Activated naive CD8-positive, alpha-beta T cell treated with anti-CD3 and anti-CD28 coated beads, Interleukin-2, amount 50 U/mL, for 16 hours (primary cell): ENCODE data around the gene INSYN1.
"Not testable (repeated sequence)": the region's sequence is repeated elsewhere in the genome, so short reads cannot be mapped to it uniquely, and the experiment has no call there.

Source experiments
- DNase-seq: peaks from one replicate; pipeline ENCODE4 v3.0.0-alpha.2; 2020; ENCODE audit warnings: low read depth, low spot score

INSYN1 gene

DNA sequence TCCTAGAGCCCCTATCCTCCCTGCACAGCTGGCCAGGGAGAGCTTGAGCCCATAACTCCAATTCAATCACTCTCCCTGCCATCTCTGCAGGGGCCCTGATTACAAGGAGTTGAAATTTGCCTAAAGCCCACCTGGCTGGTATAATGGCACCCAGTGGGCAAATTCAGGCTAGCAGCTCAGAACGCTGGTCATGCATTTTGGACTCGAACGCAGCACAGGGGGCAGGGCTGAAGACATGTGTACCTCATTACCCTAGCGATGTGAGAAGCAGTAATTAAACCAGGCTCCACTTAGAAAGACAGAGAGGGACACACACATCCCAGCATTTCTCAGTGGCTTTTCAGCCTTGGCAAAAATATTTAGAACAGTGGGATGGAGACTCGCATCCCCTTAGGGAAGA lies 3.2 kb downstream of the INSYN1 start:
- DNase-seq, result no peak

DNA sequence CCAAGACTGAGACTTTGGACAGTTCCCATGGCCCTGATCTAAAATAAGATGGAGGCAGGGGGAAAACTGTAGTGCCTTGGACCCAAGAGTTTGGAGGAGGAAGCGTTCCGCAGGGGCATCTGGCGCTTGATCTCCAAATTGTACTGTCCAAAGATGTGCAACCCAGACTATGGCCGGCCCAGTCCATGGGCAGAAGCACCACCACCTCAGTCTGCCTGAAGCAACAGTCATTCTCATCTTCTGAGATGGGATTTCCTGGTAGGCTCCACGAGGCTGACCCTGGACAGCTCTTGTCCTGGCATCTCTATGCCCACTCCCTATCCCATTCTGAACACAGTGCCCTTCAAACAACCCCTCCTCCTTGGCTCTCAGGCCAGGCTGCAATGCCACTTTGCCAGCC lies 3.6 kb downstream of the INSYN1 start:
- no peak for DNase-seq

DNA sequence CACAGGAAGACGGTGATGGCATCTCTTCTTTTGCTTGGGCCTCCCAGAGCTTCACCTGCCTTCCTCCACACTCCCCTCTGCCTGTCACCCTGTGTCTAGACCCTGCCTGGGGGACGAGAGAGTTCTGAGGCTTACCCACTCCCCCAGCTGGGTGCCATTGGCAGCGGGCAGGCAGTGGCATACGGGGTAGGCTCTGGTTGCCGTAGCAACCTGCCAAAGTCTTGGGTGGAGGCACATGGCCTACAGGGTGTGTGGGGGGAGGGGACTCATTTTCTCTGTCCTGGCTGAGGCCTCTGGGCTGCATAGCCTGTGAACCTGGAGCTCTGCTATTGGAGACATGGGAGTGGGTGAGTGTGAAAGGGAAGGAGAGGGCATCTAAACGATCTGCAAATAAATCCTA lies 4.4 kb downstream of the INSYN1 start:
- DNase-seq, result no peak

DNA sequence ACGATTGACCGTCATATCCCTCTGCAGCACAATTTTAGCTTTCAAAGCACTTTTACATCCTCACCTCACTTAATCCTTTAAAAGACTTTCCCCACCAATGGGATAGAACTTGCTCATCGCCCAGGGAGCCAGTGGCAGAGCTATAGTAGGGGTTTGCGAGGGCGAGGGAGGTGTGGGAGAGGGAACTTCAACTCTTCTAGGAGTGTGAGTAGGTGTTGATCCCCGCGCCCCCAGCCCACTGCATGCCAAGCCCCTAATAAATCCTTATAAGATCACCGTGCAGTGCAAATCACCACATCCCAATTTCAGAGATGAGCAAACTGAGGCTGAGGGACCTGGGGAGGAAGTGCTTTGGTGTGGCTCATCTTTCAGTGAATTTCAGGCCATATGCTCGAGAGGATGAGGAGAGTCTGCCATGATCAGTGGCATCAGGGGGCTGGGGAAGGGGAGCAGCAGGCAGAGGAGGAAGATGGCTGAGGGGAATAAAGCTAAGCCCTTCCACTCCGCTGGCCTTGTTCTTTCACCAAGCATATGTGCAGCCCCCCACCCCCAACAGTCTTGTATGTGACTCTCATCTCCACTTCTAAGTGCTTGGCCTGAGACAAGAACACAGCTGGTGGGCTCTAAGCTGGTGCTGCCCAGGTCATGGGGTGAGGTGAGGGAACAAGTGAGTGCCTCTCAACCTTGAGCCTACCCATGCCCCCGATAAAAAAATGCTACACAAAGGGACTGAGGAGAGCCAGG lies 5.1 kb downstream of the INSYN1 start:
- no peak for DNase-seq

- no peak for DNase-seq
Observed at GRCh38 chr15:73746883-73747282, 6.3 kb downstream of the INSYN1 start.

DNA sequence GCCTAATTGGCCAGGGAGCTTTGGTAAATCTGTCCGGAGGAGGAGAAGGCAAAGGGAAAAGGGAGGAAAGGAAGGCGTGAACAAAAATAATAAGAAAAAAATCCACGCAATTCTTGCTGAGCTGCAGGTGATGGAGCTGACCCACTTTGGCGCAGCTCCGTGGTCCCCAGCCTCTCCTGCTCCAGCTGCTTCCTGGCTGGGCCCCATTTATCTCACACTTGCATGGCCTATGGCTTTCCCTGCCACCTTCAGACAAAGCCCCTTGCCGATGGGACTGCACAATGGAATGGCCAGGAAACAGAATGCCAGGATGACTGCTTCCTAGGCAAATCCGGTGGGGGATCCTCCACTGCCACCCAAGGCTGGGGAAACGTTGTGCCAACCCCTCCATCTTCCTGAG lies 6.9 kb downstream of the INSYN1 start:
- DNase-seq, result no peak

- DNase-seq, result no peak
Observed at GRCh38 chr15:73745073-73745472, 8.1 kb downstream of the INSYN1 start.

GRCh38 chr15:73744293-73744692 lies 8.9 kb downstream of the INSYN1 start:
- no peak for DNase-seq

DNA sequence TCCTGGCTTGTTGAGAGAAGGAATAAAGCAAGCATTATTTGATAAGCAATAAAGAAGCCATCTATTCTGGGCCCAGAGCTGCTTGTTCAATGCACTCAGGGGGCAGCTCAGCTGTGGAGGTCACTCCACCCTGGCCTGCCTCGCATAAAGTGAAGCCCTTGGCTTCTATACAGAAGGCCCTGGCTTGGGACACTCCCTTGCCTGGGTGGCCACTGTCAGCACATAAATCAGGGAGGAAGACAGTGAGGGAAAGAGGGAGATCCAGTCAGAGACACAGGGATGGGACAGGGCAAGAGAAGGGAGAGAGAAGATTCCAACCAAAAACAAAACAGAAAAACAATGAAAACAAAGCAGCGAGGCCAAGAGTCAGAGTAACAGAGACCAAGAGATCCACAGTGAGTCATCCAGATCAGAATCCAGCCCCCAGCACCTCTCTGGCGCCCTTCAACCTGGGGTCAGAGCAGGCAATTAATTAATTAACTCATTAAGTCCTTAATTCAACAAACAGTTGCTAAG lies 11.8 kb downstream of the INSYN1 start:
- no peak for DNase-seq

DNA sequence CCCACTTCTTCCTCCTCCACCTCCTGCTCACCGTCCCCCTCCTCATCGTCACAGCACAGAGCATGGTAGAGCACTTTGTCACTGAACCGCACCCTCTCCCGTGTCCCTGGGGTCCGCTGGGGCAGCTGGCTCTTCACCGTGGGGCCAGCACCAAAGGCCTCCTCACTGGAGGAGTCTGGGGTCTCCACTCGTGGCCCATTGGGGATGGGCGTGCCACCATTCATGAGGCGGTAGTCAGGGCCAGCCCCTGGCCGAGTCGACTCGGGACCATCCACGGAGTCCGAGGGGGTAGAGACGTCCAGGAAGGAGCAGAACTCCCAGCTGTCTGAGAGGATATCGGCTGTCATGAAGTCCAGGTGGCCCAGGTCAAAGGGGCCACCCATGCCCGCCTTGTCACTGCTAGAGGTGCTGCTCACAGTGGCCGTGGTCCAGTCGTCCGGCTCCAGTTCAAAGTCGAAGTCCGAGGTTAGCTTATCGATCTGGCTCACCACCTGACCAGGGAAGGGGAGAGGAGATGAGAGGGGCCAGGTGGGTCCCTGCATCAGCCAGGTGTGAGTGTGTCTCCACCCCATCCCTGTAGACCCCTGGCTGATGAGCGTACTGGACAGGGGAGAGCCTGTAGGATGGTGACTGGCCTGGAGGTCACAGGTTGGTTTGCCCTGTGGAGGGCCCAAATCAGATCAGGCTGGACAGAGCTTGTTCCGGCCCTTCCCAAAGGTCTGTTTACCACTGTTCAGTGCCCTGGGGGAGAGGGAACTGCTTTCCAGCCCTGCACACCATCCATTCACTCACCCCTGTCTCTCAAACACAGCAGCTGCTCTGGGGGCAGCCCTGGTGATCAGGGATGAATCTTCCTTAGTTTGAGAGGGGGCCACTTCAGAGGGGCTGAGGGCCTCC lies 12.8 kb downstream of the INSYN1 start:
- no peak for DNase-seq

GRCh38 chr15:73737535-73737934 lies 15.6 kb downstream of the INSYN1 start:
- no peak for DNase-seq

DNA sequence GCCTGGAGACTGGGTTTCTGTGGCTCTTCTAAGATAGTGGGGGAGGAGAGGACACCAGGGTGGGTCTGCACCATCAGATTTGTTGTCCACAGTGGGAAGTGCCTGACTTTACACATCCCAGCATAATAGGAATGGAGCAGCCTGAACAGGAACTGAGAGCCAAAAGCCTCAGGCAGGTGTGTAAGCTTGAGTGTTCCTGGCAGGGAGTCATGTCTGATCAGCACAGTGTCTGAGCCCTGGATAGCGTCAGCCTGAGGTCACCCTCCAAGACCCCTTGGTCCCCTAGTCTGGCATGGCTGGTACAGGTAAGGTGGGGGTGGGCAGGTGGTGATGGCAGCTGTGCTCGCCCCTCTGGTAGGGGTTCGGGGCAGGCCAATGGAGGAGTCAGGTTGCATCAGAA lies 20.2 kb downstream of the INSYN1 start:
- DNase-seq, result no peak

- not testable (repeated sequence) for DNase-seq
Observed at GRCh38 chr15:73732051-73732450, 21.1 kb downstream of the INSYN1 start.

- no peak for DNase-seq
Observed at GRCh38 chr15:73727330-73727976, 25.7 kb downstream of the INSYN1 start.

- no peak for DNase-seq
Observed at GRCh38 chr15:73724212-73724611, 28.9 kb downstream of the INSYN1 start.

DNA sequence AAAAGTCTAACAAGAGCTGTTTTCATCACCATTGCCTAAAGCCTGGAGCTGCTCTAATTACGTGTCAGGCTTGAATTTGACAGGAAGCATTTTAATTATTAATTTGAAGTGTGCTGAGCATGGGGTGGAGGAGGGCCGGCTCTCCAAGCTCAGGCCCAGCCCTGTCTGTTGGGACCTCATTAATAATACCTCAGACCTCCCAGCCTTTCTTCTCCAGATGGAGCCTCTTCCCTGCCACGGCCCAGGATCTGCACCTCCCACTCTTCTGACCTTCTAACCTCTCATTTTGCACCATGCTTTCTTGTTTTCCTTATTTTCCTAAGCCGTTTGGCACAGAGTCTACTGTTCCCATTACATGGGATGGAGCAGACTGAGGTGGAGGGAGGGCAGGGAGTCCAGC lies 30.0 kb downstream of the INSYN1 start:
- no peak for DNase-seq

GRCh38 chr15:73722425-73722824 lies 30.7 kb downstream of the INSYN1 start:
- DNase-seq, result no peak

- DNase-seq, result no peak
Observed at GRCh38 chr15:73718694-73719093, 34.5 kb downstream of the INSYN1 start.

- DNase-seq, result no peak
Observed at GRCh38 chr15:73717802-73718201, 35.3 kb downstream of the INSYN1 start.

GRCh38 chr15:73717206-73717605 lies 35.9 kb downstream of the INSYN1 start:
- no peak for DNase-seq

GRCh38 chr15:73716417-73716816 lies 36.7 kb downstream of the INSYN1 start:
- DNase-seq, result no peak

DNA sequence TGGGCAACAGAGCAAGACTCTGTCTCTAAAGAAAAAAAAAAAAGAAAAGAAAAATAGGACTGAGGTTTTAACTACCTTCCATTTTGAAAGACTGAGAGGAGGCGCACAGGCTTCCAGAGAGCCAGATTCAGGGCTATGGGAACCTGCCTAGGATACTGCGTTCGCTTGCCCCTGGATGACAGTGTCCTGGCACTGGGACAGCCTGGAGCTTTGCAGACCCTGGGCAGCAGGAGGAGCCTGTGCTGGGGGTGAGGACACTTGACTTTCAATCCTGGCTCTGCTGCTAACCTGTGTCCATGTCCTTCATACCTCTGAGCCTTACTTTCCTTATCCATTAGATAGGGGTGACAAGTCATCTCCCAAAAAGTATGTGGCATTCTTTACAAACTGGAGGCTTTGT lies 37.7 kb downstream of the INSYN1 start:
- DNase-seq, result no peak
